GM10847 (cell line): Measurements from ENCODE around the gene PCIF1.

Experiments
- POLR2A ChIP-seq: IDR thresholded peaks from 2 replicates; pipeline ENCODE4 v1.6.1; 2011; ENCODE audit not compliant: insufficient read length; ENCODE audit errors: extremely low read depth

The PCIF1 gene

DNA sequence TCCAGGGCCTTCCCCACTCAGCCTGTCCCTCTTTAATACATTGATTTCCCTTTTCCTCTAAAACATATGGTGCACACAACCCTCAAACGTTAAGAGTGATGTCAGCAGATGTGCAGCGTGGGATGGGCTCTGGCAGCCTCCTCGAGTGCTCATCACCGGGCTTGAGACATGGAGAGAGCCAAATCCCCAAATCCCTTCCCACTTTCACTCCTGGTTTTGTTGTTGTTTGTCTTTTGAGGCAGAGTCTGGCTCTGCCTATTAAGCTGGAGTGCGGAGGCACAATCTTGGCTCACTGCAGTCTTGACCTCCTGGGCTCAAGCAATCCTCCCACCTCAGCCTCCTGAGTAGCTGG is 16.7 kb upstream of the PCIF1 start:
- TF ChIP-seq POLR2A, result no peak

DNA sequence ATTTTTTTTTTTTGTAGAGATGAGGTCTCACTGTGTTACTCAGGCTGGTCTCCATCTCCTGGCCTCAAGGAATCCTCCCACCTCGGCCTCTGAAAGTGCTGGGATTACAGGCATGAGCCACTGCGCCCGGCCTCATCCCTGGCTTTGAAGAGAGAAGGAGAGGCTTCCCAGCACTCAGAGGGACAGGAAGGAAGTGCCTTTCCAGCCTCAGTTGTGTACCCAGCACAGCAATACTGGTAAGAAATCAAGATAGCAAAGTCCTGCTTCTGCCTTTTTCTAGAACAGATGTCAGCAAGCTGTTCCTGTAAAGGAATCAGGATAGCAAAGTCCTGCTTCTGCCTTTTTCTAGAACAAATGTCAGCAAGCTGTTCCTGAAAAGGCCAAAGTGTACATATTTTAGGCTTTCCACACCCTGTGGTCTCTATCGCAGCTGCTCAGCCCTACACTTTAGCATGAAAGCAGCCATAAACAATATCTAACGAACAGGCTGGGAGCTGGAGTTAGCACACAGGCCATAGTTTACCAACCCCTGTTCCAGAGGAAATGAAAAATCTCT is 16.2 kb upstream of the PCIF1 start:
- no peak for TF ChIP-seq POLR2A

DNA sequence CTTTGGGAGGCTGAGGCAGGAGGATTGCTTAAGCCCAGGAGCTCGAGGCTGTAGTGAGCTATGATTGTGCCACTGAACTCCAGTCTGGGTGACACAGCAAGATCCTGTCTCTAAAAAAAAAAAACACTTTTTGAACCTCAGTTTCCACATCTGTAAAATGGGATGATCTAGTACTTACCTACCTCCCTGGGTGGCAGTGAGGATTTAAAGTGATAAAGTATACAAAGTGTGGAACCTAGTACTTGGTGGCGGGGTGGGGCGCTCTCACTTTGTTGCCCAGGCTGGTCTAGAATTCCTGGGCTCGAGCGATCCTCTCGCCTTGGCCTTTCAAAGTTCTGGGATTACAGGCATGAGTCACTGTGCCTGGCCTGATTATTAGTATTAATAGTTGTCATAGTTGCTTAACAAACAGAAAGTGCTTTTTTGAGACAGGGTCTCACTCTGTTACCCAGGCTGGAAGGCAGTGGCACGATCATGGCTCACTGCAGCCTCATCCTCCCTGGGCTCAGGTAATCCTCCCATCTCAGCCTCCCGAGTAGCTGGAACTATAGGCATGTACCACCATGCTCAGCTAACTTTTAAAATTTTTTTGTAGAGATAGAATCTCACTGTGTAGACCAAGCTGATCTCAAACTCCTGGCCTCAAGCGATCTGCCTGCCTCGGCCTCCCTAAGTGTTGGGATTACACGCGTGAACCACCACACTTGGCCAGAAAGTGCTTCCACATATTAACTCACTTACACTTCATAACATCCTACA is 15.5 kb upstream of the PCIF1 start:
- no peak for TF ChIP-seq POLR2A

- TF ChIP-seq POLR2A, result no peak
Observed at GRCh38 chr20:45919542-45920399, 14.7 kb upstream of the PCIF1 start.

DNA sequence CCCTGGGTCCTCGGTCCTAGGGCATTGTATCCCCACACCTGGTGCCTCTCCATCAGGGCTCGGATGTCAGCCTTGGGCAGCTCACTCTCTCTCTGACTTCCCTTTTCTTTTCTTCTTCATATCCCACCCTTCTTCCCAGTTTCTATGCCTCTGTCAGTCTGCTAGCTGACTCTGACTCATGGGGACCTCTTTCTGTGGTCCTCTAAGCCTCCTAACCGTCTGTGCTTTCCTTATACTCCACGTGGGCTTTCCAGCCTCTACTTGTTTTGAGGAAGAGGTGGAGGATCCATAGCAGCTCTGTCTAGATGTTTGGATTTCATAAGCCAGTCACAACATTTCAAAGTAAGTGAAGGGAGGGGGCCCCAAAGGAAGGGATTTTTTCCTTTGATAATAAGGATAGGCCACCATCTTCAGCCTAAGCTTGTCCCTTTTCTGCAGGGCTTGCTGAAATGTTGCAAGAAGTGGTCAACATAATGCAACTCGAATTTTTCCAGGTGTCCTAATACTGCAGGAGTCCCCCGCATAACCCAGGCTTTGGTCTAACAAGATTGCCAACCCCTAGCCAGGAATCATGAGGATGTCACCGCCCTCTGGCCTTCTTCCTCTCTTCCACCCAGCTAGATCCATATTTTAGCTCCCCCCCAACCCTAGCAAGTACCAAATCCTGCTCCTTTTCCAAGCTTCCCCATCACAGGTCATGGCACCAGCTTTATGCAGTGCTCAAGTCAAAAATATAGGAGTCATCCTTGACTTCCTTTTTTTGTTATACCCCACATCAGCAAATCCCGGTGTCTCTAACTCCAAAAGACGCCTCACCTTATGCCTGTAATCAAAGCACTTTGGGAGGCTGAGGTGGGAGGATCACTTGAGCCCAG is 13.8 kb upstream of the PCIF1 start:
- TF ChIP-seq POLR2A, result no peak

DNA sequence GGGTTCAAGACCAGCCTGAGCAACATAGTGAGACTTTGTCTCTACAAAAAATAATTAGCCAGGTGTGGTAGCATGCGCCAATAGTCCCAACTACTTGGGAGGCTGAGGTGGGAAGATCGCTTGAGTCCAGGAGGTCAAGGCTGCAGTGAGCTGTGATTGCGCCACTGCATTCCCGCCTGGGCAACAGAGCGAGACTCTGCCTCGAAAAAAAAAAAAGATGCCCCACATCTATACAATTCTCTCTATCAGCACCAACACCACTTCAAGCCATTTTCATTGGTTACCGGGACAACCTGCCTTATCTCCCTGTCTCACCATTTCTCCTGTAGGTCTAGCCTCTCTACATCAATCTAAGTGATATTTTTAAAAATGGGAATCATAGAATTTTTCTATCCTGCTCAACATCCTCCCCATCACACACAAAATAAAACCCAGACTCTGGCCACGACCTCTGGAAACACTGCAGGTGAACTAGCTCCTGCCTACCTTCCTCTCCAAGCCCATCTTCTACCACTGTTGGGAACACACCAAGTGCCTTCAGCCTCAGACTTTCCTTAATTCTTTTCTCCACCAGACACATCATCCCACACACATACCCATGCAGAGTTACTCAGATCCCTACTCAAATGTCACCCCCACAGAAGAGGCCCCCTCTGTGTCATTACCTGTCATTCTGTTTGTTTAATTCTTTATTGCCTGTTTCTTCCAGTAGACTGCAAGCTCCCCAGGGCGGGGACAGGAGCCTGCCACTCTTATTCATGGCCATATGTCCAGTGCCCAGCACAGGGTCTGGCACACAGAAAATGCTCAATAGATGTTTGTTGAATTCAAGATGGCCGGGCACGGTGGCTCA is 12.9 kb upstream of the PCIF1 start:
- no peak for TF ChIP-seq POLR2A

DNA sequence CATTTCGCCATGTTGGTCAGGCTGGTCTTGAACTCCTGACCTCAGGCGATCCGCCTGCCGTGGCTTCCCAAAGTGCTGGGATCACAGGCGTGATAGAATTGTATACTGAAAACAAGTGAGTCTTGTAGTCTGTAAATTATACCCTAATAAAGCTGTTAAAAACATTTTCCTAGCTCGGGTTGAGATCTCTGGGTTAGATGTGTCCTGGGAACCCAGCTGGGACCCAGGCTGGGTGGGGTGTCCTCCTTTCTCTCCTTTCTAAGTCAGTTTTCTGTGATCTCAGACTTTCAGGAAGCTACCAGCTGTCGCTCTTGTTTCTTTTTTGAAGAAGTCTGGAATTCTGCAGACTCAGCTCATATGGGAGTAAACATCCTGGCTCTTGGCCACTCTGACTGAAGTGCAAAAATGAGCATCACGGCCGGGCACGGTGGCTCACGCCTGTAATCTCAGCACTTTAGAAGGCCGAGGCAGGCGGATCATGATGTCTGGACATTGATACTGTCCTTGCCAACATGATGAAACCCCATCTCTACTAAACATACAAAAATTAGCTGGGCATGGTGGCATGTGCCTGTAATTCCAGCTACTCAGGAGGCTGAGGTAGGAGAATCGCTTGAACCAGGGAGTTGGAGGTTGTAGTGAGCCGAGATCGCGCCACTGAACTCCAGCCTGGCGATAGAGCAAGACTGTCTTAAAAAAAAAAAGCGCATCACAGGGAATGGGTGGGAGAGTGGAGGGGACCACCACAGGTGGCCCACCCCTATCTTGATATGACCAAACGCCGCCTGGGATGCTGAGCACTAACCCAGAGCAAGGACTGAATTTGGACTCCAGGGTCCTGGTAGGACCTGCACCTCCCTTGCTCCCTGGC is 9.9 kb upstream of the PCIF1 start:
- TF ChIP-seq POLR2A, result no peak

DNA sequence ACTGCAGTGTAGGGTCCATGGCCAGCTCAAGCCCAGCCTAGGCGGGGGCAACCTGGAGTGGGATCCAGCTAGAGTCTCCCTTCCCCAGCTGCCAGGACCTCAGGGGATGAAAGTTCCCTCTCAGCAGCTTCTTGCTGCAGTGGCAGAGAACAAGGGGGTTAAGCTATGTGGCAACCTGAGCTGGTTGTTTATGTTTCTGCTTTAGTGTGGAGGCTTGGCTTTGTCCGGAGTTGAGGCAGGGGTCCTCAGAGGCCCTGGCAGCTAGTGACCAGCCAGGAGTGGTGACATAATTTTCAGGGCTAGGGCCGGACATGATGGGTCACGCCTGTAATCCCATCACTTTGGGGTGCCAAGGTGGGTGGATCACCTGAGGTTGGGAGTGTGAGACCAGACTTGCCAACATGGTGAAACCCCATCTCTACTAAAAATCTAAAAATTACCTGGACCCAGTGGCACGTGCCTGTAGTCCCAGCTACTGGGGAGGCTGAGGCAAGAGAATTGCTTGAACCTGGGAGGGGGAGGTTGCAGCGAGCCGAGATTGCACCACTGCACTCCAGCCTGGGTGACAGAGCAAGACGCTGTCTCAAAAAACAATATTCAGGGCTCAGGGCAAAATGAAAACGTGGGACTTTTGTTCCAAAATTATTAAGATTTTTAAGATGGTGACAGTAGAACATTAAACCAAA is 8.5 kb upstream of the PCIF1 start:
- TF ChIP-seq POLR2A, result no peak

DNA sequence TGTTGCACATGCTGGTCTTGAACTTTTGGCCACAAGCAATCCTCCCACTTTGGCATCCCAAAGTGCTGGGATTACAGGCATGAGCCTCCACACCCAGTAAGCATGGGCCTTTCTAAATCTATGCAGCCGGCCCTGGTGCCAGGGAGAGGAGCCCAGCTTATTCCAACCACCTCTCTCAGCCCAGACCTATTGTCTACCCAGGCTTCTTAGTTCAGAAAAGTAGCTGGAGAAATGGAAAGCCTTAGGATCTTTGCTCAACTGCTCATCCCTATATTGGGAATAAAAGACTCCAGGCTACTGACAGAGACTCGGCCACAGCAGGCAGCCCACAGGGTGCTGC is 7.8 kb upstream of the PCIF1 start:
- TF ChIP-seq POLR2A, result no peak

DNA sequence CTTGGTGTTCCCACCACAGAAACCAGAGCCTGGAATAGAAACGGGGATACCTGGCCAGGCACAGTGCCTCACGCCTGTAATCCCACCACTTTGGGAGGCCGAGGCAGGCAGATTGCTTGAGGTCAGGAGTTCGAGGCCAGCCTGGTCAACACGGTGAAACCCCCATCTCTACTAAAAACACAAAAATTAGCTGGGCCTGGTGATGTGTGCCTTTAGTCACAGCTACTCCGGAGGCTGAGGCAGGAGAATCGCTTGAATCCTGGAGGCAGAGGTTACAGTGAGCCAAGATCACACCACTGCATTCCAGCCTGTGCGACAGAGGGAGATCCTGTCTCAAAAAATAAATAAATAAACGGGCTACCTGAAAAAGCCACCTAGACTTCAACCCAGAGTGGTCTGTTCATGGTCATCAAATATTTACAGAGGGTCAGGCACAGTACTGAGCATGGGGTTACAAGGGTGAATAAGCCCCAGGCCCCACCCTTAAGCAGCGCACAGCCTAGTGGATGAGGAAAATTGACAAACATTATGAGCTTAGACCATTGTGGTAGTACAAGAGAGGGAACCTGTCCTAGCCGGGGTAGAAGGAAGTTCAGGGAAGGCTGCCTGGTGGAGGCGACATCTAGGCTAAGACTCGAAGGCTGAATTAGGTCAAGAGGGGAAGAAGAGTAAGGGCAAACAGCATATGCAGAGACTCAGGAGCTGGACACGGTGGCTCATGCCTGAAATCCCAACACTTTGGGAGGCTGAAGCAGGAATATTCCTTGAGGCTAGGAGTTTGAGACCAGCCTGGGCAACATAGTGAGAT is 7.2 kb upstream of the PCIF1 start:
- TF ChIP-seq POLR2A, result no peak

GRCh38 chr20:45933266-45934045 is 1.0 kb upstream of the PCIF1 start:
- no peak for TF ChIP-seq POLR2A
